Measurements from ENCODE around the gene RYR2.

The RYR2 gene

DNA sequence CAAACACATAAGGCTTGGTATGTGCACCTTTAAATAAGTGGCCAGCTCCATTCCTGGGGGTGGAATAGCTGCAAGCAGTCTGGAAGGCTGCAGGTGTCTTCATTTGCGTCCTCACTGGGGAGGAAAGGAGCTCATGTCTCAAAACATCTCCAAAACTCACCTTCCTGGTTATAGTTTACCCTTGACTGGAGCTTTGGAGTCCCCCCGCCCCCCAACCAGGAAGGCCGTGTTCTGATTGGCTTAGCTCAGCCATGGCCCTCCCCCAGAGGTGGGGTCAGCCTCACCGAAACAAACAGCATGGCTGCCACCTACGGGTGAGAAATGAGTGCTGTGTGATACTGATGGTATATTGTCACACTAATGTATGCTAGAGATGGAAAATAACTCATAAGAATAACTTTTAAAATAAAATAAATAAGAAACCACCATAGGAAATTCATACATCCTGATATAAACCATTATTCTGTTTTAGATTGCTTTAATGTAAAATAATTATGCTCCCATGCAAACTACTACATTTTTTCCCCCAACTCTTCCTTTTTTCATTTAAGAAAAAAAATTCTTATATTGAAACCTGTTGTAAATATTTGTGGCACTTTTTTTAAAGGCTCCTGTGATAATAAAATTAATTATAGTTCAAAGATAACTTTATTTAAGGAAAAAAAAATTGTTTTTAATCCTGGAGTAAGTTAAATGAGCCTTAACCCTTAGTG is 757.9 kb downstream of the RYR2 start:
- peak; percentile 53 for DNase-seq (ENCODE audit: low spot score)
- TF ChIP-seq, protein P1, sequence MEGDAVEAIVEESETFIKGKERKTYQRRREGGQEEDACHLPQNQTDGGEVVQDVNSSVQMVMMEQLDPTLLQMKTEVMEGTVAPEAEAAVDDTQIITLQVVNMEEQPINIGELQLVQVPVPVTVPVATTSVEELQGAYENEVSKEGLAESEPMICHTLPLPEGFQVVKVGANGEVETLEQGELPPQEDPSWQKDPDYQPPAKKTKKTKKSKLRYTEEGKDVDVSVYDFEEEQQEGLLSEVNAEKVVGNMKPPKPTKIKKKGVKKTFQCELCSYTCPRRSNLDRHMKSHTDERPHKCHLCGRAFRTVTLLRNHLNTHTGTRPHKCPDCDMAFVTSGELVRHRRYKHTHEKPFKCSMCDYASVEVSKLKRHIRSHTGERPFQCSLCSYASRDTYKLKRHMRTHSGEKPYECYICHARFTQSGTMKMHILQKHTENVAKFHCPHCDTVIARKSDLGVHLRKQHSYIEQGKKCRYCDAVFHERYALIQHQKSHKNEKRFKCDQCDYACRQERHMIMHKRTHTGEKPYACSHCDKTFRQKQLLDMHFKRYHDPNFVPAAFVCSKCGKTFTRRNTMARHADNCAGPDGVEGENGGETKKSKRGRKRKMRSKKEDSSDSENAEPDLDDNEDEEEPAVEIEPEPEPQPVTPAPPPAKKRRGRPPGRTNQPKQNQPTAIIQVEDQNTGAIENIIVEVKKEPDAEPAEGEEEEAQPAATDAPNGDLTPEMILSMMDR (IDR thresholded peaks at IDR 0.05; ENCODE audit: extremely low read depth, insufficient read depth, missing control alignments), result no peak
- in situ Hi-C loops (cut with MboI; ENCODE audit: low pct_unique_long_range_greater_than_20kb, low sequenced_read_pairs, unreplicated experiment), result no loop called here

DNA sequence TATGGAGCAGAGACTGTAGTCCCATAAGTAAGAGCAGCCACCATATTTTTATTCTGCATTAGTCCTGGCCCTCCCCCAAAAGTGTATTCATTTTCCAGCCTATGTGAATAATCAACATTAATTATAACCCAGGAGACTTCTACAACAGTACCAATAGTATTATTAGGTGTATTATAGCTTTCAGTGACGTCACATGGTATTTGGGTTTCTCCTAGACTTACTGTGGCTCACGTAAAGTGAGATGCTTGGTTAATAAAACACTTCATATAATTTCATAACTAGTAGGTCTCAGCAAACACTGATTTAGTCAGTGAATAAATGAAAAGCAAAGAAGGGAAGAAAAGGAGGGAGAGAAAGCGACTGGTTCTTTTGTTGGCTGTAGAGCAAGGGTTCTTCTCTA is 762.5 kb downstream of the RYR2 start:
- in situ Hi-C loops (cut with MboI; ENCODE audit: low pct_unique_long_range_greater_than_20kb, low sequenced_read_pairs, unreplicated experiment), result no loop called here
- no peak for DNase-seq (ENCODE audit: low spot score)

DNA sequence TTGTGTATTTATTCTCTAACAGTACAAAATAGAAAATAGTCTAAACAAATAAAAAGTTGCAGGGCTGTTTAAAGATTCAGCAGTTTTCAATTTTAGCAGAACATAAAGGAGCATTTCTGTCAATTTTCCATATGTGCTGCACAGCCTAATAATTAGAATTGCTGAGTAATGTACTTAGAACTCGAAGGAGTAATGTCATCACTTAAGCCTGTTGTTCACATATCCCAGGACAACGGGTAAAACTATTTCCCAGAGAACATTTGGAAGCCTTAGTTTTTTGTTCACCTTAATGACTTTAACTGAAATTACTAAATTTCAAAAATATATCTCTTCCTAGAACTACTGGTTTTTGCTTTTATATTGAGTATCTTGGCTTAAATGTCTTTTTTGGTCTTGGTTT is 767.1 kb downstream of the RYR2 start:
- DNase-seq (ENCODE audit: low spot score), result no peak
- in situ Hi-C loops (cut with MboI; ENCODE audit: low pct_unique_long_range_greater_than_20kb, low sequenced_read_pairs, unreplicated experiment), result no loop called here
- TF ChIP-seq, protein P1 (IDR thresholded peaks at IDR 0.05; ENCODE audit: extremely low read depth, insufficient read depth, missing control alignments), result no peak

More for the DNA sequence above, 762.5 kb downstream of the RYR2 start:
- TF ChIP-seq, protein P1 (IDR thresholded peaks at IDR 0.05; ENCODE audit: extremely low read depth, insufficient read depth, missing control alignments), result no peak

DNA sequence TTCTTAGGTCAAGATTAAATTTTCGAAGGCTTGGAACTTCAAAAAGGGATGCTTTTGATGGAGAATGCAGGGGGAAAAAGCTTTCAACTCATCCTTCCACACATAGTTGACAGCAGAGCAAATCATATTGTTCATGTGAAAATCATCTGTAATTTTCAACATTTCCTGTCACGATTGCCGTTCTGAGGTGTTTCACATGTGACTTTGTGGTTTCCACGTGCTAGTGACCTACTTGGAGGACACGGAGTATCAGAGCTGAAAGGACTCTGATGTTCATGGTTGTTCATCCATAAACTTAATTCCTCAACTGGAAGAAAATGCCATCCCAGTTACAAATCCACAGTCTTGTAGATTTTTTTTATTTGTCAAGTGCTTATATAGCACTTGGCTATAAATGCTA is 769.6 kb downstream of the RYR2 start:
- TF ChIP-seq, protein P1 (IDR thresholded peaks at IDR 0.05; ENCODE audit: extremely low read depth, insufficient read depth, missing control alignments), result no peak
- no peak for DNase-seq (ENCODE audit: low spot score)
- in situ Hi-C loops (cut with MboI; ENCODE audit: low pct_unique_long_range_greater_than_20kb, low sequenced_read_pairs, unreplicated experiment), result no loop called here

DNA sequence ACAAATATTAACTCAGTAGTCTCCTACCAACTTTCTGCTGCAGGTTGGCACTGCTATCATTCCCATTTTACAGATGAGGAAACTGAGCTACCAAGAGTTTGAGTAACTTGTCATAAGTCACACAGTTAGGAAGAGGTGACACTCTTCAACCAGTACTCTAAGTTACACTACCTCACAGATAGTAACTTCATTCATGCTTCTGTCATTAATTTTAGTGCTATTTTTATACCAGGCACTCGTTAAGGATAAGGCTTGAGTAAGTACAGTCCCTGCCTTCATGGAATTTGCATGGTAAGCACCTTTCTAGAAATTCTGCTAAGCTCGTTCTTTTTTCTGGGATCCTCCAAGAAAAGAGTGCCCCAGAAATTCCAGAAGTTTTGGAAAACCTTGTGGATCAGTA is 770.1 kb downstream of the RYR2 start:
- TF ChIP-seq, protein P1 (IDR thresholded peaks at IDR 0.05; ENCODE audit: extremely low read depth, insufficient read depth, missing control alignments), result no peak
- in situ Hi-C loops (cut with MboI; ENCODE audit: low pct_unique_long_range_greater_than_20kb, low sequenced_read_pairs, unreplicated experiment), result no loop called here
- no peak for DNase-seq (ENCODE audit: low spot score)

DNA sequence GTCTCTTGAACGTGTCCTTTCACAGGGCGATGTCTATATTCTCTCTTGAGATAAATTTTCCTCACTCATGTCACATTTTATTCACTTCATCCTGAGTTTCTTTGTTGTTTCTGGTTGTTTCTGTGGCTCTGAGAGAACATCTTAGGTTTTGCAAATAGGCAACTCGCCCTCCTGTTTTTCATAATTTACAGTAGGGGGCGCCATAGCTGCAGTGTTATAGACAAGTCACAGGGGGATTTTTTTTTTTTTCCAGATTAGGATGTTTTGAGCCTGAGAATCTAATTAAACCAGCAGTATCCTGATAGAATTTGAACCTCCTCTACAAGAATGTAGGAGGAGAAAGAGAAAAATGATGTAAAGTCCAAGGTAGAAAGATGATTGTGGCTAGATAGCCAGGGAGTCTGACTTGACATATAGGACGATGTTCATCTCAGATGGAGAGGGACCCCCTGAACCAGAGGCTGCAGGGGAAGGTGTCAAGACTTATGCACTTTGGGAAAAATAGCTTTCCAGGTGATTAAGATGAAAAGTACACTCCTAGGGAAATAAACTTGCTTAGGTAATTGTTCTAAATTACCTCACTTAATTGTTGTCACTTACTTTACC is 772.4 kb downstream of the RYR2 start:
- TF ChIP-seq, protein P1 (IDR thresholded peaks at IDR 0.05; ENCODE audit: extremely low read depth, insufficient read depth, missing control alignments), result peak; percentile 57
- DNase-seq (ENCODE audit: low spot score), result peak; percentile 12
- in situ Hi-C loops (cut with MboI; ENCODE audit: low pct_unique_long_range_greater_than_20kb, low sequenced_read_pairs, unreplicated experiment), result no loop called here
